22Rv1 (cell line): ENCODE data around the gene SRRM3.

Source experiments
- H3K27ac ChIP-seq: fragments of 450-650 bp; 2 replicates; pipeline ENCODE4 v1.5.1; 2017
- ZFX ChIP-seq: fragments of 450-650 bp; IDR thresholded peaks from 2 replicates; pipeline ENCODE4 v1.6.1; 2017; ENCODE audit warnings: antibody characterized with exemption, borderline replicate concordance
- TF ChIP-seq, protein P1 (sequence below): fragments of 450-650 bp; IDR thresholded peaks from 2 replicates; pipeline ENCODE4 v1.5.1; 2017; ENCODE audit warnings: mild to moderate bottlenecking

Gene SRRM3

DNA sequence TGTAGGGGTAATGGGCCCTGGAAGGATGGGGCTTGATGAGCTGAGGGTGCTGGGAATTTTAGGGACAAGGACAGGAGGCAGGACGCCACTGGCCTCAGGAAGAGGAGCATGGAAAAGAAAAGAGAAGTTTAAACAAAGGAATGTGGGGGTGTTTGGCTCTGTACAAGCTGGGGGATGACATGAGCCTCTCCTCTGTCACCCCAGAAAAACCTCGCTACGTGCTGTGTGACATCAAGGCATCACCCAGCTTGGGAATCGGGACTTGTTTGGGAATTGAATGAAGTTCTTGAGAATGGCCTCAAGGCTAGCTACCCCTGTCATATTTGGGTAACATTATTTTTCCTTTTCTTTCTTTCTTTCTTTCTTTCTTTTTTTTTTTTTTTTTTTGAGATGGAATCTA is 53.1 kb downstream of the SRRM3 start:
- H3K27ac ChIP-seq, result no peak overlapping the region
- TF ChIP-seq ZFX, result no peak
- TF ChIP-seq, protein P1, sequence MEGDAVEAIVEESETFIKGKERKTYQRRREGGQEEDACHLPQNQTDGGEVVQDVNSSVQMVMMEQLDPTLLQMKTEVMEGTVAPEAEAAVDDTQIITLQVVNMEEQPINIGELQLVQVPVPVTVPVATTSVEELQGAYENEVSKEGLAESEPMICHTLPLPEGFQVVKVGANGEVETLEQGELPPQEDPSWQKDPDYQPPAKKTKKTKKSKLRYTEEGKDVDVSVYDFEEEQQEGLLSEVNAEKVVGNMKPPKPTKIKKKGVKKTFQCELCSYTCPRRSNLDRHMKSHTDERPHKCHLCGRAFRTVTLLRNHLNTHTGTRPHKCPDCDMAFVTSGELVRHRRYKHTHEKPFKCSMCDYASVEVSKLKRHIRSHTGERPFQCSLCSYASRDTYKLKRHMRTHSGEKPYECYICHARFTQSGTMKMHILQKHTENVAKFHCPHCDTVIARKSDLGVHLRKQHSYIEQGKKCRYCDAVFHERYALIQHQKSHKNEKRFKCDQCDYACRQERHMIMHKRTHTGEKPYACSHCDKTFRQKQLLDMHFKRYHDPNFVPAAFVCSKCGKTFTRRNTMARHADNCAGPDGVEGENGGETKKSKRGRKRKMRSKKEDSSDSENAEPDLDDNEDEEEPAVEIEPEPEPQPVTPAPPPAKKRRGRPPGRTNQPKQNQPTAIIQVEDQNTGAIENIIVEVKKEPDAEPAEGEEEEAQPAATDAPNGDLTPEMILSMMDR, result no peak

DNA sequence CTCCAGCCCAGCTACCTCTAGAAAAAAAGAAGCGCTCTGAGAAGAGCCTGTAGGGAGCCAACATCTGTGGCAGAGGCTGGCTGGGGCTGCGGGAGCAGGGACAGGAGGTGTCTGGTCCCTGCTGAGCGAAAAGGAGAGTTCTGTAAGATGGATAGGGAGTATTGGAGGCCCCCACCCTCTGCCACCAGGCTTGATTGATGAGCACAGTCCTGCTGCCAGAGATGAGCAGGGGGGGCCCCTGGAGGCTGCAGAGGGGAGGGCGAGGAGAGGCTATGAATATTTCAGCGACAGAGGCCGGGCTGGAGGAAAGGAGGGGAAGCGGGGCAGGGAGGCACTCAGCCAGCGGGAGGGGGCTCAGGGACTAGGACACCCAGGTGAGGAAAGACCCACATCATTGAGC is 56.3 kb downstream of the SRRM3 start:
- TF ChIP-seq, protein P1, result peak; percentile 30
- TF ChIP-seq ZFX, result no peak
- H3K27ac ChIP-seq, result no peak overlapping the region

DNA sequence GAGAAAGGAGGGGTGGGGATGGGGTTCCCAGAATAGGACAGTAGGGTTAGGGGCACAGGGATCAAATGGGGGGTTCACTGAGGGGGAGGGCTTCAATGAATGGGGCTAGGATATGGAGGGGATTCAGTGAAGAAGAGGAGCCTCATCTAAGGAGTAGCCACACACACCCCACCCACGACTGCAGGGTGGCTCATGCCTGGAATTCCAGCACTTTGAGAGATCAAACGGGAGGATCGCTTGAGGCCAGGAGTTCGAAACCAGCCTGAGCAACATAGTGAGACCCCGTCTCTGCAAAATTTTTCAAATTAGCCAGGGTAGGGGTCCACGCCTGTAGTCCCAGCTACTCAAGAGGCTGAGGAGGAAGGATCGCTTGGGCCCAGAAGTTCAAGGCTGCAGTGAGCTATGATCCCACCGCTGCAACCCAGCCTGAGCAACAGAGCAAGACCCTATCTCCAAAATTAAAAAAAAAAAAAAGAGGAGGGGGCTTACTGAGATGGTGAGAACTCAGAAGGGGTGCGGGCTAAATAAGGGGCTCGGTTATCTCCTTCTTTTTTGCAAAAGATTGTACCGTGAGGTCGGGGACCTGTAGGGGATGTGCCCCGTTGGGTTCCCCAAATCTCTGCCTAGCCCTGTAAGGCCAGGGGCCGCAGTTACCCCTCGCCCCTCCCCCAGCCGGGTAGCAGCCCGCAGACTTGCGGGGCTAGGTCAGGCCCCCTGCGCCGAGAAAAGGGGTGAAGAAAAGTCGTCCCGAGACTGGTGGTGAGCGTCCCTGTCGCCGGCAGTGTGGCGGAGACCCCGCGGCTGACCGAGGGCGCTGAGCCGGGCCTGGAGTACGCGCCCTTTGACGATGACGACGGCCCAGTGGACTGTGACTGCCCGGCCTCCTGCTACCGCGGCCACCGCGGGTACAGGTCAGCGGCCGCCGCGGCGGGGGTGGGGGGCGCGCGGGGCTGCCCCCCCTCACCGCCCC is 57.7 kb downstream of the SRRM3 start:
- TF ChIP-seq, protein P1, result no peak
- TF ChIP-seq ZFX, result no peak
- H3K27ac ChIP-seq, result peak overlapping the region; percentile 51; the same call in 1 of the 2 replicates

DNA sequence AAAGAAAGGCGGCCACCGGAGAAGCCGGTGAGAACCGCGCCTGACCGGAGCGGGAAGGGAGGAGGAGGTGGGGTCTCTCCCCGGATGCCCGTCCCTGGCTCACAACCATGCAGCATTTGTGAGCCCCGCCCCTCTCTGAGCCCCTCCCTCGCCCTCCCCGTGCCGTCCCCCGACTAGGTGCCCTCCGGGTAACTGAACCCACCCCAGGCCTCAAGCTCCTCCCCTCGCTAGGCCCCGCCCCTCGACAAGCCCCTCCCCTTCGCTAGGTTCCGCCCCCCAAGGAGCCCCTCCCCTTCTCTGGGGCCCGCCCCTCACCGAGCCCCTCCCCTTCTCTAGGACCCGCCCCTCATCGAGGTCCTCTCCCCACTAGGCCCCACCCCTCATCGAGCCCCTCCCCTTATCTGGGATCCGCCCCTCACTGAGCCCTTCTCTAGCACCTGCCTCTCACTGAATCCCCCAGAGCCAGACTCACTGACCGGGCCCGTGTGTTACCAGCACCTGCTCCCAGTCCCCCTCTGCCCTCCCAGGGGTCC is 58.5 kb downstream of the SRRM3 start:
- TF ChIP-seq ZFX, result no peak
- TF ChIP-seq, protein P1, result no peak
- H3K27ac ChIP-seq, result peak overlapping the region; percentile 51; the same call in 1 of the 2 replicates

DNA sequence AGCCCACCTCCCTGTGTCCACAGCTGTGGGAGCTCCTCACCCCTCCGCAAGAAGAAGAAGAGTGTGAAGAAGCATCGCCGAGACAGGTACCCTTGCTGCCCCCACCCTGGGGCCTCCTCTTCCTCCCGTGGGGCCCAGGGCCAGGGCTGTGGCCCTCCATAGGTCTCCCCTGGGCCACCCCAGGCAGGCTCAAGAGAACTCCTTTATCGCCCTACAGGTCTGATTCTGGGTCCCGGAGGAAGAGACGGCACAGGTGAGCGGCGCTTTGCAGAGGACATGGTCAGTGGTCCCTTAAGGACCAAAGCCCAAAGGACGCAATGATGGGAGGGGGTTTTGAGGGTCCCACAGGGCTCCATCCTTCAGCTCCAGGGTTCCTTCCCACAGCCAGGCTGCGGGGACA is 59.6 kb downstream of the SRRM3 start:
- no peak overlapping the region for H3K27ac ChIP-seq
- TF ChIP-seq, protein P1, result no peak
- TF ChIP-seq ZFX, result no peak

DNA sequence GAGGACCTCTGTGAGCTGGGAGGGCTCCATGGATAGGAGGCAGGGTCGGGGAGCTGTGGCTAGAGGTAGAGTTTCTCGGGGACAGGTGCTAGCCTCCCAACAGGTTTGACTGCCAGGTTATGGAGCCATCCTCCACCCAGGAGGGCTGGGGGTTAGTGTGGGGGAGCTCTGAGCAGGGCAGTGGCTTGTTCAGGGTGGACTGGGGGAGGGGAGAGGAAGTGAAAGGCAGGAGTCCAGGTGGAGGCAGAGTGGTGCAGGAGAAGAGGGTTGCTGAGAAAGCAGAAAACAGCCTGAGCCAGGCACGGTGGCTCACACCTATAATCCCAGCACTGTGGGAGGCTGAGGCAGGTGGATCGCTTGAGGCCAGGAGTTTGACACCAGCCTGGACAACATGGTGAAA is 60.2 kb downstream of the SRRM3 start:
- H3K27ac ChIP-seq, result peak overlapping the region; percentile 30; the same call in 1 of the 2 replicates
- TF ChIP-seq, protein P1, result no peak
- no peak for TF ChIP-seq ZFX
